GM12878 (cell line): Measurements from ENCODE around the gene HMBS. TPM values are rescaled to one million over a fixed set of nuclear protein-coding genes. Genes with fewer than 3 reads are reported as not detected.

Experiments used
- ATAC-seq: fragments of 200-7000 bp; cut with Tn5 transposase; 3 replicates; pipeline ENCODE4 v1.9.1; 2020; ENCODE audit warnings: mild to moderate bottlenecking, moderate library complexity
- BruUV-seq: library from RNA; stranded (reverse); fragments of 400-500 nt; replicated peaks from 2 replicates; lab custom pipeline; 2021; lab: Mats Ljungman, UMichigan
- CTCF ChIA-PET: fragments of 300-600 bp; sonication (Branson Sonifier 250); formaldehyde crosslinking; extraction: SDS; loops from one replicate; lab custom pipeline; 2021; ENCODE audit warnings: inconsistent platforms; lab: Yijun Ruan, JAX
- POLR2A ChIA-PET: fragments of 350-600 bp; formaldehyde crosslinking; extraction: SDS; loops from one replicate; lab custom pipeline; 2021; ENCODE audit warnings: inconsistent platforms; lab: Charles Lee
- RAD21 ChIA-PET: fragments of 300-600 bp; sonication (Branson Sonifier 250); formaldehyde crosslinking; loops from one replicate; lab custom pipeline; 2023; ENCODE audit warnings: antibody characterized with exemption; ENCODE audit not compliant: unreplicated experiment; lab: Charles Lee
- SMC1A ChIA-PET: fragments of 300-600 bp; sonication (Branson Sonifier 250); formaldehyde crosslinking; loops from one replicate; lab custom pipeline; 2023; ENCODE audit not compliant: unreplicated experiment, uncharacterized antibody; lab: Charles Lee
- DNase-seq: peaks from one replicate; pipeline ENCODE4 v3.0.0-alpha.2; 2011; ENCODE audit warnings: low read depth, low spot score
- FAIRE-seq: peaks from 3 replicates; lab custom pipeline; 2011; peaks lifted over from hg19 to GRCh38; lab: Jason Lieb, UNC
- H2AFZ ChIP-seq: 2 replicates; pipeline ENCODE4 v1.6.0; 2011; ENCODE audit warnings: low read depth, low read length, control low read depth; ENCODE audit not compliant: control insufficient read depth
- H3K27ac ChIP-seq: 2 replicates; pipeline ENCODE4 v1.5.1; 2011; ENCODE audit warnings: control low read depth; ENCODE audit not compliant: control insufficient read depth, insufficient read depth
- H3K27me3 ChIP-seq, 2 experiments: replicated peaks in 1 of 2; 2 replicates each; pipeline versions ENCODE4 v1.6.0 to v1.6.1; 2011; ENCODE audit warnings: low read length in 1 of 2; ENCODE audit not compliant: control insufficient read depth in 2 of 2, insufficient read depth in 2 of 2
- H3K36me3 ChIP-seq, 2 experiments: 2 replicates each; pipeline ENCODE4 v1.5.1; 2011; ENCODE audit warnings: low read length in 1 of 2; ENCODE audit not compliant: control insufficient read depth in 2 of 2, insufficient read depth in 2 of 2
- H3K4me1 ChIP-seq: 2 replicates; pipeline ENCODE4 v1.6.1; 2011; ENCODE audit warnings: mild to moderate bottlenecking, low read length, moderate library complexity, mixed read lengths; ENCODE audit not compliant: control insufficient read depth, insufficient read depth
- H3K4me2 ChIP-seq: 2 replicates; pipeline ENCODE4 v1.6.0; 2011; ENCODE audit warnings: control low read depth; ENCODE audit not compliant: control insufficient read depth, insufficient read depth
- H3K4me3 ChIP-seq: fragments of 200-600 bp; sonication (generic); 2 replicates; pipeline ENCODE4 v1.5.1; 2016
- H3K79me2 ChIP-seq: 2 replicates; pipeline ENCODE4 v1.6.0; 2011; ENCODE audit warnings: low read length; ENCODE audit not compliant: control insufficient read depth, insufficient read depth
- H3K9ac ChIP-seq: 2 replicates; pipeline ENCODE4 v1.8.0; 2011; ENCODE audit warnings: low read length, control low read depth, mixed read lengths; ENCODE audit not compliant: control insufficient read depth, insufficient read depth
- H3K9me3 ChIP-seq: replicated peaks from 3 replicates; pipeline ENCODE4 v1.5.1; 2011; ENCODE audit warnings: mild to moderate bottlenecking, low read length; ENCODE audit not compliant: control insufficient read depth, insufficient read depth
- H4K20me1 ChIP-seq: 2 replicates; pipeline ENCODE4 v1.6.0; 2011; ENCODE audit not compliant: control insufficient read depth, insufficient read depth
- ATF7 ChIP-seq: fragments of 450-650 bp; IDR thresholded peaks from 2 replicates; pipeline ENCODE4 v1.6.1; 2016; ENCODE audit warnings: low read depth, mild to moderate bottlenecking
- HDGF ChIP-seq: fragments of 450-650 bp; IDR thresholded peaks from 2 replicates; pipeline ENCODE4 v1.6.1; 2016; ENCODE audit warnings: antibody characterized with exemption
- LARP7 ChIP-seq: fragments of 450-650 bp; IDR thresholded peaks from 2 replicates; pipeline ENCODE4 v1.6.1; 2017; ENCODE audit warnings: mild to moderate bottlenecking
- ZBED1 ChIP-seq: IDR thresholded peaks from 2 replicates; pipeline ENCODE4 v1.6.1; 2016; ENCODE audit warnings: borderline replicate concordance
- WGBS: methylation state at CpG from one replicate; pipeline ENCODE4 v1.1.6; 2016; ENCODE audit warnings: low lambda C conversion rate; ENCODE audit not compliant: insufficient replicate concordance, insufficient coverage; ENCODE audit errors: missing lambda C conversion rate; 5-methylcytosine and 5-hydroxymethylcytosine counted together
- in situ Hi-C: fragments of 300-500 bp; cut with MboI; formaldehyde crosslinking; loops from 9 replicates; pipeline ENCODE4 v1.14.3; 2018; ENCODE audit warnings: mixed read lengths
- intact Hi-C: fragments of 100-400 bp; cut with micrococcal nuclease; formaldehyde crosslinking; loops from one replicate; pipeline ENCODE4 v1.14.2; 2022; ENCODE audit not compliant: unreplicated experiment
- polyA plus RNA-seq, 11 experiments: library from polyadenylated mRNA; depleted of rRNA in 4 of 11; unstranded in 6 of 11; stranded (reverse) in 5 of 11; fragments of >200 nt; fragmentation: Nextera tagmentation in 4 of 11; fragmentation: Illumina TruSeq in 1 of 11; extraction: Ambion mirVana in 4 of 11; extraction: Trizol in 1 of 11; gene quantifications; 1 replicate in 1 of 11; 2 replicates in 10 of 11; pipeline versions ENCODE4 v1.2.1 to v1.2.3, GENCODE V29; 2011 to 2016; ENCODE audit warnings: inconsistent platforms in 2 of 11, missing spikeins in 2 of 11, low read depth in 1 of 11
- total RNA-seq, 4 experiments: library from RNA; depleted of rRNA in 3 of 4; stranded (reverse); fragments of >200 nt in 3 of 4; fragmentation: Illumina TruSeq in 1 of 4; extraction: Trizol in 1 of 4; gene quantifications; 2 replicates each; pipeline versions ENCODE4 v1.2.1 to v1.2.3, GENCODE V29; 2013 to 2021

Gene HMBS
- total and polyA plus RNA-seq, 10 of the 15 experiments (the other 5 are each of a cell fraction or from before 2014, with no cell fraction given), result 17.7 to 96.7 (median 49.7) TPM

DNA sequence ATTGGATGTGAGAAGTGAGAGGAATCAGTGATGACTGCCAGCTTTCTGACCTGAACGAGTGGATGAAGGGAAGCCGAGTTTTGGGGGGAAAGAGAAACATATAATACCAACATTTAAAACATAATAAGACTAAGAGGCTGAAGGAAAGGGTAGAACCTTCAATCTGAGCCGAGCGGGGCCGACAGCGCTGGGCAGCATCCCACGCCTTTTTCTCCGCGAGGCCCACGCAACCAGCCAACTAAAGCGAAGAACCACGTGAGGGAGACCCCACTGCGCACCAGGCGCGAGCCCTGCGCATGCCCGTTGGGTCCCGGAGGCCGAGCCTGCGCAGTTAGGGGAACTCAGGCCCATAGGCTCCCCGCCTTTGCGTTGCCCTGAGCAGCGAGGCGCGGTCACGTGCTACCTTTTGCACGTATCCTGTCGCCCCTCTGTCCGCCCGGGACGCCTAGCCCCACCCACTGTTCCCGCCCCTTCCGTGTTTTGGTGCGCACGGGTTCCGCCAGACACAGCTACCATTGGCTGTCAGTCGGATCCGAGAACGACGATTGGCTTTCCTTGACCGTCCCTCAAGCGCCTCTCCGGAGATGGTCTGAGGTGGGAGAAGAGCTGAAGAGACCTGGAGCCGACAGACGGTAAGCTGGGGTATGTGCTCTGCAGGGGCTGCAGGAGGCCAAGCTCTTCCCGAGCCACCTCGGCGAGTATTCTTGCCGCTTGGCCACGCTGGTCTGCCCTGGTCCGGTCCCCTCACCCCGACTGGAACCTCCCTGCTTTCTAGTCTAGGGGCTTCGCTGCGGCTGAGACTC is 36.5 kb downstream of the HMBS start, which contains the start of gene HINFP (continued):
- no peak for TF ChIP-seq ZBED1

- H3K9ac ChIP-seq, result peak overlapping the region; percentile 72
- ChIA-PET RAD21 (interaction anchor here (0.6 to 2.6 kb wide), 8 partner anchors 15 to 330 kb away, joined by 3 to 22 read pairs (median 6); partner anchors contain the start of genes C2CD2L, DDX6, DPAGT1 and HMBS), SMC1A (interaction anchor here (0.8 to 5.0 kb wide), 10 partner anchors 10 to 199 kb away, joined by 3 to 32 read pairs (median 4); partner anchors contain the start of genes C2CD2L and DPAGT1), CTCF (interaction anchor here (0.6 to 2.2 kb wide), 11 partner anchors 10 to 173 kb away, joined by 3 to 9 read pairs (median 4); partner anchors contain the start of gene C2CD2L), POLR2A (interaction anchor here (0.7 to 6.9 kb wide), 10 partner anchors 12 to 390 kb away, joined by 3 to 76 read pairs (median 6); partner anchors contain the start of genes C2CD2L, DPAGT1, HMBS and HYOU1)
- peak overlapping the region; percentile 51 for H3K27ac ChIP-seq
- peaks cover 21% of the 10 kb centered on the region for H3K79me2 ChIP-seq
- H3K4me3 ChIP-seq, result peak overlapping the region; percentile 92
- intact Hi-C loops, result no loop called here
- H3K27me3 ChIP-seq, result no peaks in the 10 kb centered on the region
- TF ChIP-seq ATF7 (no peak), HDGF (no peak), LARP7 (0 out of 2 replicates have a peak, but pooled peaks have one; percentile 80)
- DNase-seq (no peak), ATAC-seq (peak; percentile 26), FAIRE-seq (no peak)
- TSS peak; percentile 87 for BruUV-seq
- peaks cover 0 to 4% of the 10 kb centered on the region in 2 experiments; a peak in 2 of 4 replicates for H3K36me3 ChIP-seq
- H3K9me3 ChIP-seq, result no peaks in the 10 kb centered on the region
- in situ Hi-C loops, result no loop called here
- peaks cover 13% of the 10 kb centered on the region for H3K4me1 ChIP-seq
- under 1% methylated on average over 20 of the region's 20 CpGs for WGBS
- peak overlapping the region; percentile 85 for H2AFZ ChIP-seq
- peak overlapping the region; percentile 83 for H3K4me2 ChIP-seq
- H4K20me1 ChIP-seq, result no peaks in the 10 kb centered on the region
Observed at GRCh38 chr11:119121811-119122124, 37.1 kb downstream of the HMBS start.
